Osteocyte (in vitro differentiated cells): ENCODE data around the gene SORCS3. TPM values are rescaled to one million over a fixed set of nuclear protein-coding genes. Genes with fewer than 3 reads are reported as not detected.

Experiments
- DNase-seq: peaks from one replicate; pipeline ENCODE4 v3.0.0; 2021; ENCODE audit warnings: mixed read lengths; ENCODE audit not compliant: unreplicated experiment; ENCODE audit errors: extremely low spot score
- H3K27ac Mint-ChIP-seq: one replicate; pipeline ENCODE4 v1.8.0; 2021; ENCODE audit warnings: mild to moderate bottlenecking, mixed read lengths; ENCODE audit not compliant: unreplicated experiment
- H3K27me3 Mint-ChIP-seq: one replicate; pipeline ENCODE4 v1.8.0; 2021; ENCODE audit warnings: mixed read lengths; ENCODE audit not compliant: unreplicated experiment
- H3K36me3 Mint-ChIP-seq: one replicate; pipeline ENCODE4 v1.8.0; 2021; ENCODE audit warnings: mixed read lengths; ENCODE audit not compliant: unreplicated experiment
- H3K4me1 Mint-ChIP-seq: one replicate; pipeline ENCODE4 v1.8.0; 2021; ENCODE audit warnings: mixed read lengths; ENCODE audit not compliant: unreplicated experiment
- H3K4me3 Mint-ChIP-seq: one replicate; pipeline ENCODE4 v1.8.0; 2021; ENCODE audit warnings: mild to moderate bottlenecking, moderate library complexity, mixed read lengths; ENCODE audit not compliant: unreplicated experiment
- H3K9me3 Mint-ChIP-seq: one replicate; pipeline ENCODE4 v1.8.0; 2021; ENCODE audit warnings: mixed read lengths; ENCODE audit not compliant: unreplicated experiment
- CTCF ChIP-seq: fragments of 200-600 bp; sonication (generic); IDR thresholded peaks from 2 replicates; pipeline ENCODE4 v1.5.0; 2021; ENCODE audit warnings: antibody characterized with exemption, mild to moderate bottlenecking, moderate library complexity
- total RNA-seq: library from RNA; stranded (reverse); gene quantifications from 2 replicates; pipeline ENCODE4 v1.2.1, GENCODE V29; 2021

SORCS3 gene
- total RNA-seq, 1 donor from 2014 or later, result not detected

DNA sequence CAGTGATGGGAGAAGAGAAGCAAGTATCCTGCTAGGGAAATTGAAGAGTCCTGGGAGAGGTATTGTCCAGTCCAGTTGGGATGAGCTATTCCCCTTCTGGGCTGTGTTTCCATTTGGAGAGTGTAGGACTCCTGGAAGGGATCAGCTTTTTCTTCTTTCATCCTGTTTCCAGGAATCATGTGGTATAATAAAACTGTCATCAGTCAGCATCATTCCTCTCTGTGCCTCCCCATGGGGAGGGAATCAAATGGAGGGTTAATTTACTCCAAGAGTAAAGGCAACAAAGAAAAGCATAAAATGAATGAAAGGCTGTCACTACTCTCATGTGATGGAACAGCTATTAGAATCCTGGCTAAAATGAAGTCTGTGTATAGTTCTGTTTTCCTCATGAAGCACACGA is 429.9 kb downstream of the SORCS3 start:
- Mint-ChIP-seq H3K27ac (no peak overlapping the region), H3K27me3 (no peaks in the 10 kb centered on the region)
- TF ChIP-seq CTCF, result no peak

GRCh38 chr10:105071980-105072379 is 430.9 kb downstream of the SORCS3 start:
- H3K4me1 Mint-ChIP-seq, result no peaks in the 10 kb centered on the region
- no peaks in the 10 kb centered on the region for H3K27me3 Mint-ChIP-seq
- H3K4me3 Mint-ChIP-seq, result no peak overlapping the region
- no peak for TF ChIP-seq CTCF
- no peak for DNase-seq
- no peaks in the 10 kb centered on the region for H3K36me3 Mint-ChIP-seq
- no peak overlapping the region for H3K27ac Mint-ChIP-seq
- peaks cover 5% of the 10 kb centered on the region for H3K9me3 Mint-ChIP-seq

More for the DNA sequence above, 429.9 kb downstream of the SORCS3 start:
- Mint-ChIP-seq H3K4me3 (no peak overlapping the region), H3K4me1 (no peaks in the 10 kb centered on the region), H3K9me3 (peaks cover 4% of the 10 kb centered on the region), H3K36me3 (no peaks in the 10 kb centered on the region)
- no peak for DNase-seq

DNA sequence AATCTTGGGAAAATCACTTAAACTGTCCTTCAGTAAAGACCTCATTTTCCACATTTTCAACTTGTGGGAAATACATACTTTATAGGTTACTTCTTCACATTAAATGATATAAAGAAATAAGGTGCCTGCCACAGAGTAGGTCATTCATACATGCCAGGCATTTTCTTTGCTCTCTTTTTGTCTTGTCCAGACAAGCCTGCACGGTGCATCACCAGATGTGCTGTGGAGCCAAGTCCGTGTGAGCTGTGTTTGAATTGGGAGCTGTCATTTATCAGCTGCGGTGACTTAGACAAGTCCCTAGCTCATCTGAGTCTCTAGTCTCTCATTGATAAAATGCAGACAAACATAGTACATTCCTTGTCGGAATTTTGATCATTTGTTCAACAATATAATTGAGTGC is 432.9 kb downstream of the SORCS3 start:
- Mint-ChIP-seq H3K4me3 (no peak overlapping the region), H3K27ac (no peak overlapping the region), H3K36me3 (no peaks in the 10 kb centered on the region), H3K9me3 (peaks cover 10% of the 10 kb centered on the region), H3K27me3 (no peaks in the 10 kb centered on the region), H3K4me1 (no peaks in the 10 kb centered on the region)
- no peak for DNase-seq
- TF ChIP-seq CTCF, result no peak

- no peaks in the 10 kb centered on the region for H3K36me3 Mint-ChIP-seq
- no peak for DNase-seq
- no peak overlapping the region for H3K27ac Mint-ChIP-seq
- H3K4me1 Mint-ChIP-seq, result no peaks in the 10 kb centered on the region
- H3K9me3 Mint-ChIP-seq, result peaks cover 8% of the 10 kb centered on the region
- H3K27me3 Mint-ChIP-seq, result no peaks in the 10 kb centered on the region
- no peak overlapping the region for H3K4me3 Mint-ChIP-seq
- TF ChIP-seq CTCF, result no peak
These were observed 433.9 kb downstream of the SORCS3 start for GRCh38 chr10:105075031-105075430.

DNA sequence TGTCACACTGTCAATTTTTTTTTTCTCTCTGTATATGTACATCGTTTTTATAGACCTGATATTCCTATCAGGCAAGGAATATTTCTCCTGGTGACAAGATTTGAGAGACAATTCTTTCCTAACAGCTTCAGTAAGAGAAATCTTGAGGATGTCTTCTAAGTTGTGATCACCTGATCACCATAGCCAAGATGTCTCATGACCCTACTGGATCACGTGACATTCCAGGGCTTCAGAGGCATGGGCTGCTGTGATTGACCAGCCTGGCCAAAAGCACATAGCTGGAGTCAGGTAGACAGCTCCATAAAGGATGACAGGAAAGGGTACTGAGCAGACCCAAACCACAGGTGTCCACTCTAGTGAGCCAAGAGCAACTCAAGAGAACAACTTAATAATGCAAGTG is 444.9 kb downstream of the SORCS3 start:
- TF ChIP-seq CTCF, result no peak
- Mint-ChIP-seq H3K27me3 (no peaks in the 10 kb centered on the region), H3K9me3 (peaks cover 35% of the 10 kb centered on the region), H3K4me1 (no peaks in the 10 kb centered on the region), H3K36me3 (no peaks in the 10 kb centered on the region), H3K27ac (no peak overlapping the region), H3K4me3 (no peak overlapping the region)
- DNase-seq, result no peak
